Activated CD8-positive, alpha-beta memory T cell treated with anti-CD3 and anti-CD28 coated beads for 48 hours (primary cell): Measurements from ENCODE around the gene ILRUN.
"Not testable (repeated sequence)": the region's sequence is repeated elsewhere in the genome, so short reads cannot be mapped to it uniquely, and the experiment has no call there.

Source experiments
- DNase-seq, 3 experiments: peaks; one replicate each; pipeline ENCODE4 v3.0.0-alpha.2; 2020; ENCODE audit warnings: low read depth in 2 of 3, low spot score in 2 of 3

Gene ILRUN

GRCh38 chr6:34697904-34698559 is 1.5 kb upstream of the ILRUN start:
- DNase-seq: no peak

- DNase-seq: no peak
Measured at GRCh38 chr6:34697544-34697836, 923 bp upstream of the ILRUN start.

GRCh38 chr6:34696189-34696738 is 303 bp downstream of the ILRUN start:
- DNase-seq: no peak

GRCh38 chr6:34695729-34696188 is 808 bp downstream of the ILRUN start:
- DNase-seq: no peak

- no peak for DNase-seq
Measured at GRCh38 chr6:34692280-34692679, 4.3 kb downstream of the ILRUN start.

GRCh38 chr6:34689742-34690141 is 6.8 kb downstream of the ILRUN start:
- no peak for DNase-seq

GRCh38 chr6:34688956-34689355 is 7.6 kb downstream of the ILRUN start:
- no peak for DNase-seq

- no peak for DNase-seq
Measured at GRCh38 chr6:34684919-34685318, 11.6 kb downstream of the ILRUN start.

- no peak for DNase-seq
Measured at GRCh38 chr6:34684364-34684763, 12.2 kb downstream of the ILRUN start.

GRCh38 chr6:34680802-34681515 is 15.6 kb downstream of the ILRUN start:
- no peak for DNase-seq

GRCh38 chr6:34680313-34680712 is 16.3 kb downstream of the ILRUN start:
- DNase-seq: not testable (repeated sequence)

GRCh38 chr6:34679552-34680253 is 16.9 kb downstream of the ILRUN start:
- no peak for DNase-seq

- no peak for DNase-seq
Measured at GRCh38 chr6:34676140-34676539, 20.4 kb downstream of the ILRUN start.

GRCh38 chr6:34674930-34675329 is 21.6 kb downstream of the ILRUN start:
- not testable (repeated sequence) for DNase-seq

GRCh38 chr6:34674268-34674639 is 22.3 kb downstream of the ILRUN start:
- DNase-seq: no peak

- no peak for DNase-seq
Measured at GRCh38 chr6:34673064-34673463, 23.5 kb downstream of the ILRUN start.

- DNase-seq: no peak
Measured at GRCh38 chr6:34672657-34673043, 23.9 kb downstream of the ILRUN start.

GRCh38 chr6:34671801-34672656 is 24.5 kb downstream of the ILRUN start:
- DNase-seq: peak in 1 of 3 experiments; percentile 44

- no peak for DNase-seq
Measured at GRCh38 chr6:34671367-34671766, 25.2 kb downstream of the ILRUN start.

- not testable (repeated sequence) for DNase-seq
Measured at GRCh38 chr6:34668799-34669198, 27.8 kb downstream of the ILRUN start.
